ENCODE results near the gene ANKRD33B.

DNA sequence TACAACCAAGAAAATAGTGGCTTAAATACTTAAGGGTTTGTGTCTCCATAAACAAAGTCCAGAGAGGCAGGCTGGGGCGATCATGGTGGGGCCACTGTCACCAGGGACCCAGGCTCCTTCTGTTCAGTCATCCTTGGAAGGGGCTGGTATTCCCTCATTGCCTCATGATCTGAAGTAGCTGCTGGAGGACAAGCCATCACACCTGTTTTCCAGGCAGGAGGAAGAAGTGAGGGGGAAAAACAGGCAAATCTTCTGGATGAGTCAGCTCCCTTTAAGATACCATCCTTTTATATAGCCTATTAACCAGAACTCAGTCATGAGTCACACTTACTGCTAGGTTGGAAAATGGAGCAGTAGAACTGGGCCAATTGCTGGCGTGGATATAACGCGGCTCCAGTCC lies 104.8 kb downstream of the ANKRD33B start:
- TF ChIP-seq EZH2 (IDR thresholded peaks at IDR 0.05; ENCODE audit: low read depth, unreplicated experiment) (no peak), EZH2phosphoT487 (IDR thresholded peaks at IDR 0.05; ENCODE audit: unreplicated experiment) (no peak), CREB1 (CRISPR knock-in tag; IDR thresholded peaks at IDR 0.05; ENCODE audit: low read depth) (no peak), NANOG (IDR thresholded peaks at IDR 0.05; ENCODE audit: borderline replicate concordance) (no peak), POLR2AphosphoS5 (IDR thresholded peaks at IDR 0.05; ENCODE audit: low read depth) (no peak)
- TF ChIP-seq, protein P1, sequence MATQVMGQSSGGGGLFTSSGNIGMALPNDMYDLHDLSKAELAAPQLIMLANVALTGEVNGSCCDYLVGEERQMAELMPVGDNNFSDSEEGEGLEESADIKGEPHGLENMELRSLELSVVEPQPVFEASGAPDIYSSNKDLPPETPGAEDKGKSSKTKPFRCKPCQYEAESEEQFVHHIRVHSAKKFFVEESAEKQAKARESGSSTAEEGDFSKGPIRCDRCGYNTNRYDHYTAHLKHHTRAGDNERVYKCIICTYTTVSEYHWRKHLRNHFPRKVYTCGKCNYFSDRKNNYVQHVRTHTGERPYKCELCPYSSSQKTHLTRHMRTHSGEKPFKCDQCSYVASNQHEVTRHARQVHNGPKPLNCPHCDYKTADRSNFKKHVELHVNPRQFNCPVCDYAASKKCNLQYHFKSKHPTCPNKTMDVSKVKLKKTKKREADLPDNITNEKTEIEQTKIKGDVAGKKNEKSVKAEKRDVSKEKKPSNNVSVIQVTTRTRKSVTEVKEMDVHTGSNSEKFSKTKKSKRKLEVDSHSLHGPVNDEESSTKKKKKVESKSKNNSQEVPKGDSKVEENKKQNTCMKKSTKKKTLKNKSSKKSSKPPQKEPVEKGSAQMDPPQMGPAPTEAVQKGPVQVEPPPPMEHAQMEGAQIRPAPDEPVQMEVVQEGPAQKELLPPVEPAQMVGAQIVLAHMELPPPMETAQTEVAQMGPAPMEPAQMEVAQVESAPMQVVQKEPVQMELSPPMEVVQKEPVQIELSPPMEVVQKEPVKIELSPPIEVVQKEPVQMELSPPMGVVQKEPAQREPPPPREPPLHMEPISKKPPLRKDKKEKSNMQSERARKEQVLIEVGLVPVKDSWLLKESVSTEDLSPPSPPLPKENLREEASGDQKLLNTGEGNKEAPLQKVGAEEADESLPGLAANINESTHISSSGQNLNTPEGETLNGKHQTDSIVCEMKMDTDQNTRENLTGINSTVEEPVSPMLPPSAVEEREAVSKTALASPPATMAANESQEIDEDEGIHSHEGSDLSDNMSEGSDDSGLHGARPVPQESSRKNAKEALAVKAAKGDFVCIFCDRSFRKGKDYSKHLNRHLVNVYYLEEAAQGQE (IDR thresholded peaks at IDR 0.05; ENCODE audit: unreplicated experiment) = no peak
- TF ChIP-seq, protein P2, sequence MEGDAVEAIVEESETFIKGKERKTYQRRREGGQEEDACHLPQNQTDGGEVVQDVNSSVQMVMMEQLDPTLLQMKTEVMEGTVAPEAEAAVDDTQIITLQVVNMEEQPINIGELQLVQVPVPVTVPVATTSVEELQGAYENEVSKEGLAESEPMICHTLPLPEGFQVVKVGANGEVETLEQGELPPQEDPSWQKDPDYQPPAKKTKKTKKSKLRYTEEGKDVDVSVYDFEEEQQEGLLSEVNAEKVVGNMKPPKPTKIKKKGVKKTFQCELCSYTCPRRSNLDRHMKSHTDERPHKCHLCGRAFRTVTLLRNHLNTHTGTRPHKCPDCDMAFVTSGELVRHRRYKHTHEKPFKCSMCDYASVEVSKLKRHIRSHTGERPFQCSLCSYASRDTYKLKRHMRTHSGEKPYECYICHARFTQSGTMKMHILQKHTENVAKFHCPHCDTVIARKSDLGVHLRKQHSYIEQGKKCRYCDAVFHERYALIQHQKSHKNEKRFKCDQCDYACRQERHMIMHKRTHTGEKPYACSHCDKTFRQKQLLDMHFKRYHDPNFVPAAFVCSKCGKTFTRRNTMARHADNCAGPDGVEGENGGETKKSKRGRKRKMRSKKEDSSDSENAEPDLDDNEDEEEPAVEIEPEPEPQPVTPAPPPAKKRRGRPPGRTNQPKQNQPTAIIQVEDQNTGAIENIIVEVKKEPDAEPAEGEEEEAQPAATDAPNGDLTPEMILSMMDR (conservative IDR thresholded peaks at IDR 0.05; ENCODE audit: low read depth in 2 of 2) = no peak

Data from GM23338 (cell line).